Activated CD8-positive, alpha-beta memory T cell treated with anti-CD3 and anti-CD28 coated beads for 48 hours (primary cell): Measurements from ENCODE around the gene TMEM45A.

ENCODE experiments used
- DNase-seq, 3 experiments: peaks; one replicate each; pipeline ENCODE4 v3.0.0-alpha.2; 2020; ENCODE audit warnings: low read depth in 2 of 3, low spot score in 2 of 3

The TMEM45A gene

GRCh38 chr3:100609963-100610362 is 117.5 kb downstream of the TMEM45A start:
- no peak for DNase-seq

GRCh38 chr3:100611221-100611620 is 118.8 kb downstream of the TMEM45A start:
- DNase-seq, result no peak

GRCh38 chr3:100613721-100614390 is 121.4 kb downstream of the TMEM45A start:
- no peak for DNase-seq

- DNase-seq, result no peak
These were observed 122.5 kb downstream of the TMEM45A start for GRCh38 chr3:100614941-100615340.

- no peak for DNase-seq
These were observed 123.3 kb downstream of the TMEM45A start for GRCh38 chr3:100615684-100616083.

- no peak for DNase-seq
These were observed 128.8 kb downstream of the TMEM45A start for GRCh38 chr3:100621251-100621650.
